Left lobe of liver (tissue), 2 donors: Measurements from ENCODE around the gene ATP6V1A. TPM values are rescaled to one million over a fixed set of nuclear protein-coding genes. Genes with fewer than 3 reads are reported as not detected.

Experiments
- ATAC-seq: fragments of 200-7000 bp; cut with Tn5 transposase; one replicate; pipeline ENCODE4 v1.9.1; 2020; ENCODE audit warnings: mild to moderate bottlenecking, moderate library complexity
- DNase-seq: peaks from one replicate; pipeline ENCODE4 v3.0.0-alpha.2; 2020; ENCODE audit warnings: low spot score
- total RNA-seq: library from RNA; stranded (reverse); gene quantifications from one replicate; pipeline ENCODE4 v1.2.1, GENCODE V29; 2021
- donor health status: DM: no; HTN: no; CAD: no; lungs with moderate emphysema.
- donor health status: DM: no; HTN: yes; CAD: no.

Gene ATP6V1A
- 48.8 TPM for total RNA-seq

GRCh38 chr3:113746548-113747282, at the start of gene ATP6V1A:
ATP6V1A (plus strand) TSS chr3:113747035; CDS start chr3:113778754, 31,719 bp downstream.
- DNase-seq = peak; percentile 91
- peak; percentile 69 for ATAC-seq

- ATAC-seq (peak; percentile 4), DNase-seq (no peak)
Measured at GRCh38 chr3:113697500-113698090, 49.2 kb upstream of the ATP6V1A start.

- DNase-seq = no peak
- ATAC-seq = no peak
Measured at GRCh38 chr3:113698213-113698742, 48.6 kb upstream of the ATP6V1A start.

DNA sequence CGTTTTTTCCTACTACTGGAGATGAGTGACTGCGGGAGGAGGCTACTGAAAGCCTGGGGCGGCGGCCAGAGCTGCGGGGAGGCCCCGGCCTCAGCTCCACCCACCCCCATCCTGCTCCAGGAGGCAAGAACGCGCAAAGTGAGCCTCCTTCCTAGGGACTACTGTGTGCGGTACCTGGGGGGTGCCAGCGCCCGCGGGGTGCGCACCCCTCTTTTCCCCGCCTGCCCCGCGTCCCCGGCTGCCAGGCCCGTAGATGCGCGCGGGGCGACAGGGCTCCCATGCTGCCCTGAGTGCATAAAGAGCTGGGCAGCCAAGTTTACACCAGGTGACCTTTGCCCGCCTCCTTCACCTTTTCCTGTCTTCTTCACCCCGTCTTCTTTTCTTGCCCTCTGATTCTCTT, 47.9 kb upstream of the ATP6V1A start:
- ATAC-seq = no peak
- DNase-seq = no peak

DNA sequence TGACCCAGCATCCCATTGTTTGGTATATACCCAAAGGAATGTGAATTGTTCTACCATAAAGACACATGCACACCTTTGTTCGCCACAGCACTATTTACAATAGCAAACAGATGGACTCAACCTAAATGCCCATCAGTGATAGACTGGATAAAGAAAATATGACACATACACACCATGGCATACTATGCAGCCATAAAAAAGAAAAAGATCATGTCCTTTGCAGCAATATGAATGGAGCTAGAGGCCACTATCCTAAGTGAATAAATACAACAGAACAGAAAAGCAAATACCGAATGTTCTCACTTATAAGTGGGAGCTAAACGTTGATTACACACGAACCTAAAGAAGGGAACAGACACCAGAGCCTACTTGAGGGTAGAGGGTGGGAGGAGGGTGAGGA, 39.0 kb upstream of the ATP6V1A start:
- no peak for DNase-seq
- no peak for ATAC-seq

GRCh38 chr3:113712129-113712528, 34.7 kb upstream of the ATP6V1A start:
- ATAC-seq = no peak
- no peak for DNase-seq

GRCh38 chr3:113714702-113715101, 32.1 kb upstream of the ATP6V1A start:
- no peak for ATAC-seq
- no peak for DNase-seq

- ATAC-seq (no peak), DNase-seq (no peak)
Measured at GRCh38 chr3:113717308-113717707, 29.5 kb upstream of the ATP6V1A start.

- ATAC-seq (no peak), DNase-seq (no peak)
Measured at GRCh38 chr3:113717818-113718217, 29.0 kb upstream of the ATP6V1A start.

DNA sequence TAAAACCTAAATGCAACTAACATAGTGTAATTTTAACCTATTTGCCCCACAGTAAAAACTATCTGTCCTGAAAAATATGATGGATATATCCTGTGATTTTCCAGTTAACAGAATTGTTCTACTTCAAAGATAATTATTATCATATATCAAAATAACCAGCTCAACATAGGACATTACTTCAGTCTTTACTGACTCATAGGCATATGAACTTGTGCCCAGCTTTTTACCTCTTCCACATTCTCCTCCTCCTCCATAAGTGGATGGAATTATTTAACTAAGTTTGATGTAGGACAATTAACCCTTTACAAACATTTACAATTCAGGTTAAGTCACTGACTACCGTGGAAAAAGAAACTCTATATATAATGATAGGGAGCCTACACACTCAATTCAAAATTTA, 27.5 kb upstream of the ATP6V1A start:
- ATAC-seq = no peak
- no peak for DNase-seq

DNA sequence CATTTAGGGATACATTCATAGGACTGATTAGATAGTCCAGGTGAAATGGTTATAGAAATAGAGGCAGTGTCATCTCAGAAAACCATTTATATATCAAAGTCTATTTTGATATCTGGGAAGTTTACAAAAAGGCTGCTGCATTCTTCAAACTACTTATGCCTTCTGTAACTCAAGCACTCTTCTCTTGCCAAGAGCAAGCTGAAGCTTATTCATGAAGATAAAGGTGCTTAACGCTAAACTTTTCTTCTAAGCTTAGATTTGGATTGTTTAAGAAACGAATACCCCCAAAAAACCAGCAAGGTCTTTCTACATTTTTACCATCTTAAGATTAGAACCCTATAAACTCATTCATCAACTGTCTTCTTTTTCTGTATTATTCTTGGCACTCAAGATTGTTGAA, 27.1 kb upstream of the ATP6V1A start:
- DNase-seq (no peak), ATAC-seq (no peak)

DNA sequence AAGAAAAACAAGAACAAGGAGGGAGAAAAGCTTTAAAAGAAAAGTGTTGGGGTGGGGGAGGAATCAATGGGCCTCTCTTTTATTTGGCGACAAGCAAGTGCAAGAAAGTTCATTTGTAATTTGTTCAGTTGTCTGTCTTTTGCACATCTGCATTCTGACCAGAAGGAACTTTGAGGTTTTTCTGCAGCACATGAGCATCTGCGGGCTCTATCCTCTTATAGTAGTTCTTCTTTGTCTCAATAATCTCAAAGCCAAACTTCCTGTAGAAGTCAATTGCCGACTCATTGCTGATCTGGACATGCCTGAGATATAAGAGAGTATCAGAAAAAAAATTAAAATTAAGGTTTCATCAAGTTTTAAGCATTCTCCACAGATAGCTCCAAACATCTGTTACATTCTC, 25.2 kb upstream of the ATP6V1A start:
- ATAC-seq = no peak
- DNase-seq = no peak

DNA sequence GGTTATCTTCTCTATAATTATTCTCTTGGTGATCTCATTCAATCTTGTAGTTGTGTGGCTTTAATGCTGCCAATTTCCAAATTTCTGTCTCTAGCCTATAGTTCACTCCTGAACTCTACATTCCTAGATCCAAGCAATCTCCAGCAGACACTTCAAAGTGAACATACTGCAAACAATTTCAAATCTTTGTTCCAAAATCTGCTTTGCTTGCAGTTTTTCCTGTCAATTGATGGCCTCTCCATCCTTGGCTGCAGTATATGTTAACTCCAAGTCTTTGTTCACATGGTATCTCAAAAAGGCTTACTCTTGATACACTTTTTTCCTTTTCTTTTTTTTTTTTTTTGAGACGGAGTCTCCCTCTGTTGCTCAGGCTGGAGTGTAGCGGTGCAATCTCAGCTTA, 18.2 kb upstream of the ATP6V1A start:
- DNase-seq = no peak
- no peak for ATAC-seq

- no peak for DNase-seq
- no peak for ATAC-seq
Measured at GRCh38 chr3:113730550-113730949, 16.3 kb upstream of the ATP6V1A start.

DNA sequence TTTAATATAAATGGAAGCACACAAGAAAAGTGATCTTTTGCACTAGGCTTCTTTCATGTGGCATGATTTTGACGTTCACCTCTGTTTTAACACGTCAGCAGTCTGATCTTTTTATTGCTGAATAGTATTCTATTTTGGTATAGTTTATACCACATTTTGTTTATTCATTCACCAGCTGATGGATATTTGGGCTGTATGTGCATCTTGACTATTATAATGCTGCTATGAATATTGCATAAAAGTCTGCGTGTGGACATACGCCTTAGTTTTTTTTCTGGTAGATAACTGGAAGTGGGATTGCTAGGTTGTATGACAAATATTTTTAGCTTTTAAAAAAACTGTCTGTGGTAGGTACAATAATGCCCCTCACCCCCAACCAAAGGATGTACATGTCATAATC, 15.1 kb upstream of the ATP6V1A start:
- ATAC-seq = no peak
- no peak for DNase-seq

DNA sequence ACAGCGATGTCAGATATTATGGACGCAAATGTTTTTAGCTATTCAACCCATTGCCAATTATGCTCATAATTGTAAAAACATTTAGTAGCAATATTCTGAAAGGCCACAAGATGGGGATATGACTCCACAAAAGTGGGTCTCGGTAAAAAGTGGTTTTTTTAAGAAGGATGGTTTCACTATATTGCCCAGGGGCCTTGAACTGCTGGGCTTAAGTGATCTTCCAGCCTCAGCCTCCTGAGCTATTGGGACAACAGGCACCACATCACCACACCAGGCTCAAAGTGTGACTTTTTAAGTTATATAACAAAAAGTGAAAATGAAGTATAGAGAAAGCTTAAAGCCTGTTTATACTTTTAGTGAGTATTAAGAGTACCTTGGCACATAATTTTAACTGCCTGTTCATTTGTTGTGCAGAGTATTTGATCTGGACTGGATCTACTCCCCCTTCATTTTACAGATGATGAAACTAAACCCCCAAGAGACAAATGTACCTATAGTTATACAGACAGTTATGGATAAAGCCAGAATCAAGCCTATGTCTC, 10.2 kb upstream of the ATP6V1A start:
- ATAC-seq (peak; percentile 89), DNase-seq (no peak)

DNA sequence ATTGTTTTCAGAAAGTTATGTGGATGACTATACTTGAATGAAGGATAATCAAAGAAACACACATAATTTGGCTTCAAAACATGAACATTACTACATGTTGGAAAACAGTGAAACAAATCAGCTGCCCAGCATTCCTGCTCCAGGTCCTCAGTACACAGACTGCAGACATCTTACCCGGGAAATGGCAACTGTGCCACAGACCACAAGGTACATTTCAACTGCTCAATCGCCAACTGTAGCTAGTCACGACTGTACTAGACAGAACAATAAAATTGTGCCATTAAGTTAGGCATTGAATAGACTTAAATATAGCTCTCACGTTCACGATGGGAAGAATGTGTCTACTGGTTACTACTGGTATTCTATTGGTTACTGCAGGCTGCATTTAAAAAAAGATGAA, 5.7 kb upstream of the ATP6V1A start:
- ATAC-seq = no peak
- no peak for DNase-seq

- DNase-seq = no peak
- ATAC-seq = no peak
Measured at GRCh38 chr3:113741620-113742019, 5.2 kb upstream of the ATP6V1A start.

- no peak for ATAC-seq
Measured at GRCh38 chr3:113743006-113743630, 3.7 kb upstream of the ATP6V1A start.

DNA sequence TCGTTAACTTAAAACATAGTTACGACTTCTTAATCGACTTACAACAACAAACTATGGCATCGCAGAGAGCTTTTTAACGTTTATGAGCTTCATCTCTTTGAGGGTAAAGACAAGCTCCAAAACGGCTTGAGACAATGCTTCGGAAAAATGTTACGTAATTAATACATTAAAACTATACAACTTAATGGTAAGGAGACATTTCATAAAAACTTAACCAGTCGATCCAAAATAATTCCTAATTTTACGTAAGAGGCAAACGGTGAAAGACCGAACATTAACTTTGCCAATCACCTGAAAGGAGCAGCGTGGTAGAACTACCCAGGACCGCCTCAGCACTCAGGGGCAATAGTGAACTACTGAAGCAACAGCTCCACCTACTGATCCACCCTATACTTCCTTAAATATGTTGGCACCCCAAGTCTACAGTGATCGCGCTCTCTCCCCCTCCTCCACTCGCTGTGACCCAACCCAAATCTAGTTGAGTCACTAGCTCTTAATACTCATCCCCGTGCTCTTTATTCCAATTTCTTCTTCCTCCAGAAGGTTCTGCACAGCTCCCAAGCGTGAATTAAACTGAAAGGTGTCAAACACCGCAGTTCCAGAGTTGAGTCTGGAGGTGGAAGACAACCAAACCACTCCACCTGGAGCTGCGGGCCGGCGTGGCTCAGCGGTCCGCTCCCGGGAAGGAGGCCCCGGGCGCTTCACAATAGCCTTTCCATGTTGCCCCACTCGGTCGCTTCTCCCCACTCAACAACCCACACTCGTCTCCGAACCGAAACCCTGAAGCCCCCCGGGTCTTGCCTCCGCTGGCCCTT, 1.7 kb upstream of the ATP6V1A start:
- DNase-seq (peak; percentile 71), ATAC-seq (peak; percentile 72)

More at GRCh38 chr3:113743006-113743630, 3.7 kb upstream of the ATP6V1A start:
- DNase-seq = no peak
